HepG2 (cell line): ENCODE results near the gene C1R. TPM values are rescaled to one million over a fixed set of nuclear protein-coding genes. Genes with fewer than 3 reads are reported as not detected.

Experiments used
- AHR ChIP-seq: IDR thresholded peaks from 2 replicates; pipeline ENCODE4 v1.6.1; 2018; ENCODE audit warnings: missing genetic modification reagents, missing compliant biosample characterization
- CAMTA2 ChIP-seq: sonication (generic); formaldehyde crosslinking; IDR thresholded peaks from 2 replicates; pipeline ENCODE4 v1.4.0; 2020; ENCODE audit warnings: mild to moderate bottlenecking, missing genetic modification reagents, borderline replicate concordance
- CCDC6 ChIP-seq: sonication (generic); formaldehyde crosslinking; IDR thresholded peaks from 2 replicates; pipeline ENCODE4 v1.8.1; 2022; ENCODE audit warnings: mild to moderate bottlenecking, missing genetic modification reagents, moderate library complexity
- CEBPB ChIP-seq: IDR thresholded peaks from 2 replicates; pipeline ENCODE4 v1.6.1; 2011; ENCODE audit warnings: low read depth, low read length, improper control_type of control experiment, borderline replicate concordance
- ELF3 ChIP-seq: IDR thresholded peaks from 2 replicates; pipeline ENCODE4 v1.6.1; 2016; ENCODE audit warnings: missing genetic modification reagents, missing compliant biosample characterization
- ETS1 ChIP-seq: sonication (generic); formaldehyde crosslinking; IDR thresholded peaks from 2 replicates; pipeline ENCODE4 v1.4.0; 2020; ENCODE audit warnings: missing genetic modification reagents
- GATA4 ChIP-seq: sonication (generic); IDR thresholded peaks from 2 replicates; pipeline ENCODE4 v1.6.1; 2016; ENCODE audit warnings: antibody characterized with exemption, low read depth, borderline replicate concordance
- HMG20B ChIP-seq: conservative IDR thresholded peaks from 2 replicates; pipeline ENCODE4 v1.6.1; 2016; ENCODE audit warnings: missing genetic modification reagents, missing compliant biosample characterization
- KDM6A ChIP-seq: IDR thresholded peaks from 2 replicates; pipeline ENCODE4 v1.6.1; 2016; ENCODE audit warnings: low read depth
- MIER2 ChIP-seq: IDR thresholded peaks from 2 replicates; pipeline ENCODE4 v1.6.1; 2016; ENCODE audit warnings: missing biosample characterization, missing genetic modification reagents
- MYNN ChIP-seq: sonication (generic); formaldehyde crosslinking; IDR thresholded peaks from 2 replicates; pipeline ENCODE4 v1.4.0; 2020; ENCODE audit warnings: mild to moderate bottlenecking, low read depth, missing genetic modification reagents
- NONO ChIP-seq, 2 experiments: fragments of 450-650 bp in 1 of 2; sonication (generic) in 1 of 2; formaldehyde crosslinking in 1 of 2; IDR thresholded peaks in 1 of 2; conservative IDR thresholded peaks in 1 of 2; 2 replicates each; pipeline versions ENCODE4 v1.6.1 to v1.8.0; 2017 to 2022; ENCODE audit warnings: mild to moderate bottlenecking in 1 of 2, missing genetic modification reagents in 1 of 2, moderate library complexity in 1 of 2
- TFDP1 ChIP-seq: IDR thresholded peaks from 2 replicates; pipeline ENCODE4 v1.6.1; 2016; ENCODE audit warnings: missing compliant biosample characterization, missing genetic modification reagents, borderline replicate concordance
- ZFP62 ChIP-seq: sonication (generic); formaldehyde crosslinking; IDR thresholded peaks from 2 replicates; pipeline ENCODE4 v1.4.0; 2020; ENCODE audit warnings: missing genetic modification reagents
- ZMYM2 ChIP-seq: sonication (generic); formaldehyde crosslinking; IDR thresholded peaks from 2 replicates; pipeline ENCODE4 v1.8.0; 2022; ENCODE audit warnings: mild to moderate bottlenecking, missing genetic modification reagents
- ZNF362 ChIP-seq: sonication (generic); formaldehyde crosslinking; IDR thresholded peaks from 2 replicates; pipeline ENCODE4 v1.4.0; 2020; ENCODE audit warnings: missing genetic modification reagents, mild to moderate bottlenecking, borderline replicate concordance
- ZNF441 ChIP-seq: sonication (generic); formaldehyde crosslinking; IDR thresholded peaks from 2 replicates; pipeline ENCODE4 v1.7.0; 2021; ENCODE audit warnings: missing genetic modification reagents, borderline replicate concordance
- ZNF468 ChIP-seq: sonication (generic); formaldehyde crosslinking; IDR thresholded peaks from 2 replicates; pipeline ENCODE4 v1.8.0; 2022; ENCODE audit warnings: mild to moderate bottlenecking, moderate library complexity, missing genetic modification reagents
- ZNF841 ChIP-seq: sonication (generic); formaldehyde crosslinking; IDR thresholded peaks from 2 replicates; pipeline ENCODE4 v1.8.1; 2023; ENCODE audit warnings: missing genetic modification reagents, borderline replicate concordance
- ZXDC ChIP-seq: sonication (generic); formaldehyde crosslinking; IDR thresholded peaks from 2 replicates; pipeline ENCODE4 v1.5.0; 2020; ENCODE audit warnings: mild to moderate bottlenecking, missing genetic modification reagents
- polyA plus RNA-seq, 8 experiments: library from polyadenylated mRNA; depleted of rRNA in 3 of 8; stranded (reverse) in 7 of 8; unstranded in 1 of 8; fragments of >200 nt; fragmentation: Illumina TruSeq in 4 of 8; extraction: Trizol in 4 of 8; gene quantifications; 2 replicates each; pipeline versions ENCODE4 v1.2.1 to v1.2.3, GENCODE V29; 2011 to 2016; ENCODE audit warnings: low read depth in 4 of 8, missing spikeins in 1 of 8, mixed read lengths in 1 of 8; ENCODE audit not compliant: insufficient read depth in 1 of 8
- total RNA-seq, 5 experiments: library from RNA; depleted of rRNA; stranded (reverse); fragments of >200 nt; fragmentation: Illumina TruSeq; extraction: Trizol; gene quantifications; 2 replicates each; pipeline ENCODE4 v1.2.3, GENCODE V29; 2016; ENCODE audit warnings: low read depth in 1 of 5

The C1R gene
- total and polyA plus RNA-seq, 2 of the 13 experiments (the other 11 are each of a cell fraction or from before 2014, with no cell fraction given) = 3.5 to 6.5 TPM

- TF ChIP-seq ZXDC (CRISPR knock-in tag) = no peak
- no peak for TF ChIP-seq TFDP1 (CRISPR knock-in tag)
- peak; percentile 57; the same call in 1 of the 2 replicates for TF ChIP-seq HMG20B
- no peak for TF ChIP-seq MIER2 (CRISPR knock-in tag)
- TF ChIP-seq ZNF841 = no peak
- no peak for TF ChIP-seq ZMYM2
- no peak for TF ChIP-seq GATA4
- TF ChIP-seq CCDC6 (CRISPR knock-in tag) = 0 out of 2 replicates have a peak, but pooled peaks have one; percentile 54
- no peak for TF ChIP-seq ZNF468 (CRISPR knock-in tag)
- TF ChIP-seq AHR (CRISPR knock-in tag) = no peak
- peak; percentile 94 for TF ChIP-seq CEBPB
- TF ChIP-seq ZFP62 (CRISPR knock-in tag) = no peak
- no peak for TF ChIP-seq ZNF362
- TF ChIP-seq KDM6A = 0 out of 2 replicates have a peak, but pooled peaks have one; percentile 17
- no peak for TF ChIP-seq ETS1 (CRISPR knock-in tag)
- 0 out of 2 replicates have a peak, but pooled peaks have one; percentile 25 for TF ChIP-seq ZNF441 (CRISPR knock-in tag)
- no peak for TF ChIP-seq NONO (IDR thresholded peaks at IDR 0.05)
- TF ChIP-seq NONO (CRISPR knock-in tag; conservative IDR thresholded peaks at IDR 0.05) = no peak
- TF ChIP-seq ELF3 (CRISPR knock-in tag) = peak; percentile 94
- no peak for TF ChIP-seq CAMTA2 (CRISPR knock-in tag)
- TF ChIP-seq MYNN (CRISPR knock-in tag) = 0 out of 2 replicates have a peak, but pooled peaks have one; percentile 42
Observed at GRCh38 chr12:7108796-7109571, 16.7 kb upstream of the C1R start, which contains the start of gene C1RL (continued).
